H1 (cell line): ENCODE measurements around the gene PLXNA3. TPM values are rescaled to one million over a fixed set of nuclear protein-coding genes. Genes with fewer than 3 reads are reported as not detected.

Experiments
- CTCF ChIA-PET: fragments of 300-600 bp; sonication (Branson Sonifier 250); formaldehyde crosslinking; loops from one replicate; lab custom pipeline; 2021; ENCODE audit not compliant: partially characterized antibody; lab: Charles Lee
- POLR2A ChIA-PET: fragments of 300-600 bp; sonication (Branson Sonifier 250); formaldehyde crosslinking; loops from one replicate; lab custom pipeline; 2021; ENCODE audit warnings: inconsistent platforms; ENCODE audit not compliant: partially characterized antibody; lab: Charles Lee
- DNase-seq, 2 experiments: peaks; one replicate each; pipeline versions ENCODE4 v3.0.0 to v3.0.0-alpha.2; 2010 to 2022; ENCODE audit warnings: low spot score in 2 of 2, low read depth in 1 of 2, mixed read lengths in 1 of 2
- FAIRE-seq: peaks from 2 replicates; lab custom pipeline; 2011; peaks lifted over from hg19 to GRCh38; lab: Jason Lieb, UNC
- H2AFZ ChIP-seq: 2 replicates; pipeline ENCODE4 v1.8.1; 2012; ENCODE audit warnings: low read length, inconsistent platforms
- H2AK5ac ChIP-seq: 2 replicates; pipeline ENCODE4 v1.6.1; 2013; ENCODE audit warnings: low read depth, low read length
- H2BK120ac ChIP-seq: replicated peaks from 2 replicates; pipeline ENCODE3; 2013; ENCODE audit warnings: low read depth, low read length, inconsistent platforms
- H2BK12ac ChIP-seq: 2 replicates; pipeline ENCODE4 v1.6.1; 2013; ENCODE audit warnings: low read depth, low read length
- H2BK15ac ChIP-seq: 2 replicates; pipeline ENCODE4 v1.6.1; 2013; ENCODE audit warnings: low read length
- H2BK20ac ChIP-seq: 2 replicates; pipeline ENCODE4 v1.6.1; 2013; ENCODE audit warnings: low read length
- H2BK5ac ChIP-seq: 2 replicates; pipeline ENCODE4 v1.6.1; 2013; ENCODE audit warnings: low read depth, low read length
- H3K14ac ChIP-seq: 2 replicates; pipeline ENCODE4 v1.6.1; 2013; ENCODE audit warnings: inconsistent platforms; ENCODE audit not compliant: insufficient read length
- H3K18ac ChIP-seq: 2 replicates; pipeline ENCODE4 v1.6.1; 2013; ENCODE audit warnings: low read length; ENCODE audit errors: extremely low read depth
- H3K23ac ChIP-seq: 2 replicates; pipeline ENCODE4 v1.6.1; 2013; ENCODE audit warnings: inconsistent platforms; ENCODE audit not compliant: insufficient read length
- H3K23me2 ChIP-seq: 2 replicates; pipeline ENCODE4 v1.6.1; 2013; ENCODE audit warnings: low read depth, low read length
- H3K27ac ChIP-seq: 2 replicates; pipeline ENCODE4 v1.6.1; 2011; ENCODE audit warnings: low read depth, low read length, inconsistent platforms
- H3K27me3 ChIP-seq, 4 experiments: replicated peaks in 1 of 4; 1 replicate in 1 of 4; 2 replicates in 3 of 4; pipeline versions ENCODE4 v1.6.1 to v1.8.1; 2011 to 2013; ENCODE audit warnings: low read length in 3 of 4, mild to moderate bottlenecking in 3 of 4, inconsistent platforms in 2 of 4, mixed read lengths in 2 of 4, moderate library complexity in 1 of 4; ENCODE audit not compliant: control insufficient read depth in 3 of 4, insufficient read depth in 3 of 4; ENCODE audit errors: extremely low read depth in 1 of 4
- H3K36me3 ChIP-seq, 4 experiments: 2 replicates each; pipeline versions ENCODE4 v1.6.1 to v1.8.1; 2011 to 2013; ENCODE audit warnings: mild to moderate bottlenecking in 4 of 4, low read length in 3 of 4, moderate library complexity in 2 of 4, control low read depth in 1 of 4, inconsistent platforms in 1 of 4; ENCODE audit not compliant: insufficient read depth in 4 of 4, control insufficient read depth in 2 of 4
- H3K4ac ChIP-seq: replicated peaks from 2 replicates; pipeline ENCODE3; 2013; ENCODE audit warnings: low read length, low read depth, mixed read lengths, inconsistent platforms; ENCODE audit not compliant: insufficient read length
- H3K4me1 ChIP-seq, 4 experiments: replicated peaks in 1 of 4; 1 replicate in 1 of 4; 2 replicates in 3 of 4; pipeline versions ENCODE4 v1.6.1 to v1.8.1; 2011 to 2013; ENCODE audit warnings: low read length in 3 of 4, inconsistent platforms in 2 of 4, mixed read lengths in 1 of 4; ENCODE audit not compliant: insufficient read depth in 4 of 4, control insufficient read depth in 3 of 4
- H3K4me2 ChIP-seq, 2 experiments: 2 replicates each; pipeline versions ENCODE4 v1.6.1 to v1.8.1; 2011 to 2013; ENCODE audit warnings: low read depth in 2 of 2, low read length in 2 of 2, control low read depth in 1 of 2, inconsistent platforms in 1 of 2, mild to moderate bottlenecking in 1 of 2; ENCODE audit not compliant: insufficient read depth in 1 of 2
- H3K4me3 ChIP-seq, 4 experiments: fragments of 200-600, 300-600 bp in 1 of 4; sonication (generic), shearing (Covaris generic), sonication (Bioruptor Twin) in 1 of 4; 2 replicates each; pipeline versions ENCODE4 v1.5.1 to v1.8.1; 2011 to 2016; ENCODE audit warnings: low read length in 4 of 4, low read depth in 3 of 4, control low read depth in 2 of 4, inconsistent platforms in 2 of 4, mild to moderate bottlenecking in 2 of 4, mixed read lengths in 1 of 4, moderate library complexity in 1 of 4; ENCODE audit not compliant: insufficient read depth in 2 of 4; ENCODE audit errors: extremely low read depth in 1 of 4
- H3K56ac ChIP-seq: replicated peaks from 2 replicates; pipeline ENCODE3; 2013; ENCODE audit warnings: low read depth, mild to moderate bottlenecking, mixed read lengths, low read length, inconsistent platforms; ENCODE audit not compliant: insufficient read length
- H3K79me1 ChIP-seq: 2 replicates; pipeline ENCODE4 v1.6.1; 2013; ENCODE audit warnings: low read depth, low read length, control low read depth
- H3K79me2 ChIP-seq, 2 experiments: 2 replicates each; pipeline versions ENCODE4 v1.6.1 to v1.8.1; 2012 to 2013; ENCODE audit warnings: low read length in 2 of 2, mild to moderate bottlenecking in 2 of 2, inconsistent platforms in 1 of 2; ENCODE audit not compliant: insufficient read depth in 2 of 2, control insufficient read depth in 1 of 2
- H3K9ac ChIP-seq, 4 experiments: replicated peaks in 1 of 4; 1 replicate in 1 of 4; 2 replicates in 3 of 4; pipeline versions ENCODE4 v1.6.1 to v1.8.1; 2011 to 2013; ENCODE audit warnings: low read depth in 3 of 4, low read length in 3 of 4, control low read depth in 2 of 4, mild to moderate bottlenecking in 2 of 4, moderate library complexity in 2 of 4, inconsistent platforms in 1 of 4; ENCODE audit errors: extremely low read depth in 1 of 4
- H3K9me3 ChIP-seq, 2 experiments: 2 replicates each; pipeline versions ENCODE4 v1.6.1 to v1.8.1; 2012 to 2013; ENCODE audit warnings: mild to moderate bottlenecking in 2 of 2, moderate library complexity in 2 of 2, control low read depth in 1 of 2, inconsistent platforms in 1 of 2, low read depth in 1 of 2, low read length in 1 of 2, mixed read lengths in 1 of 2; ENCODE audit not compliant: insufficient read depth in 2 of 2
- H4K20me1 ChIP-seq, 2 experiments: replicated peaks in 1 of 2; 2 replicates each; pipeline versions ENCODE3 to v1.8.1; 2011 to 2013; ENCODE audit warnings: inconsistent platforms in 2 of 2, low read length in 2 of 2, mild to moderate bottlenecking in 1 of 2; ENCODE audit not compliant: insufficient read depth in 2 of 2, control insufficient read depth in 1 of 2
- H4K5ac ChIP-seq: 2 replicates; pipeline ENCODE4 v1.6.1; 2013; ENCODE audit warnings: low read length, low read depth, mixed read lengths, inconsistent platforms; ENCODE audit not compliant: insufficient read length
- H4K8ac ChIP-seq: 2 replicates; pipeline ENCODE4 v1.8.0; 2013; ENCODE audit warnings: mild to moderate bottlenecking, moderate library complexity, low read length, inconsistent platforms; ENCODE audit not compliant: insufficient read depth; ENCODE audit errors: extremely low read depth
- H4K91ac ChIP-seq: replicated peaks from 2 replicates; pipeline ENCODE3; 2013; ENCODE audit warnings: low read length, mixed read lengths, inconsistent platforms; ENCODE audit not compliant: insufficient read length
- CHD1 ChIP-seq: IDR thresholded peaks from 2 replicates; pipeline ENCODE4 v1.6.1; 2012; ENCODE audit warnings: low read depth, low read length, improper control_type of control experiment
- FOSL1 ChIP-seq: IDR thresholded peaks from 2 replicates; pipeline ENCODE4 v1.6.1; 2011; ENCODE audit warnings: mild to moderate bottlenecking, low read depth, low read length, moderate library complexity; ENCODE audit not compliant: insufficient read depth
- KDM5A ChIP-seq: fragments of 200-600 bp; IDR thresholded peaks from 2 replicates; pipeline ENCODE4 v1.7.1; 2012; ENCODE audit warnings: mild to moderate bottlenecking, low read length, inconsistent platforms, mixed read lengths
- SUZ12 ChIP-seq: fragments of 200-600 bp; sonication (generic); IDR thresholded peaks from 2 replicates; pipeline ENCODE4 v1.6.1; 2012; ENCODE audit warnings: mild to moderate bottlenecking, inconsistent platforms, low read length, moderate library complexity, mixed read lengths
- TBP ChIP-seq: IDR thresholded peaks from 2 replicates; pipeline ENCODE4 v1.6.1; 2011; ENCODE audit warnings: low read depth, low read length, improper control_type of control experiment
- WGBS, 2 experiments: shearing (Covaris generic) in 1 of 2; methylation state at CpG; one replicate each; pipeline versions ENCODE4 v1.1.6 to v1.1.7; 2013 to 2015; ENCODE audit warnings: low lambda C conversion rate in 2 of 2, mixed read lengths in 2 of 2, inconsistent platforms in 1 of 2, low coverage in 1 of 2, missing lambda C conversion rate in 1 of 2; ENCODE audit not compliant: insufficient replicate concordance in 2 of 2, insufficient coverage in 1 of 2, insufficient read length in 1 of 2; ENCODE audit errors: extremely low coverage in 1 of 2, missing lambda C conversion rate in 1 of 2; 5-methylcytosine and 5-hydroxymethylcytosine counted together
- polyA plus RNA-seq, 7 experiments: library from polyadenylated mRNA; depleted of rRNA in 3 of 7; stranded (reverse) in 5 of 7; unstranded in 2 of 7; fragments of >200 nt in 5 of 7; fragments of 200-250 nt in 2 of 7; gene quantifications; 1 replicate in 5 of 7; 2 replicates in 1 of 7; 4 replicates in 1 of 7; pipeline versions ENCODE4 v1.2.1 to v1.2.3, GENCODE V29; 2011 to 2013; ENCODE audit warnings: missing spikeins in 2 of 7, mixed read lengths in 2 of 7
- total RNA-seq: library from RNA; stranded (reverse); fragmentation: NEBNext Ultra II Directional; extraction: Animal tissue kit (Norgen Biotek cat#: 25700); gene quantifications from 2 replicates; pipeline ENCODE4 v1.2.1, GENCODE V29; 2021
- TF ChIP-seq, protein P1 (sequence below): IDR thresholded peaks from 2 replicates; pipeline ENCODE4 v1.6.1; 2012; ENCODE audit warnings: inconsistent platforms

PLXNA3 gene
- total and polyA plus RNA-seq, 2 of the 8 experiments (the other 6 are each of a cell fraction or from before 2014, with no cell fraction given), result 10.7 to 18.2 TPM

GRCh38 chrX:154469114-154469513 is 11.0 kb downstream of the PLXNA3 start:
- Histone ChIP-seq H4K8ac (no peak overlapping the region), H3K4me1 (no peaks in the 10 kb centered on the region), H4K91ac (no peak overlapping the region), H2AK5ac (no peak overlapping the region), H3K27me3 (no peaks in the 10 kb centered on the region), H4K20me1 (no peaks in the 10 kb centered on the region), H3K4me2 (no peak overlapping the region), H3K9me3 (no peaks in the 10 kb centered on the region), H3K56ac (no peak overlapping the region), H2BK120ac (no peak overlapping the region), H2BK20ac (no peak overlapping the region), H2BK5ac (no peak overlapping the region), H3K4me3 (no peak overlapping the region), H3K79me1 (no peaks in the 10 kb centered on the region), H3K9ac (no peak overlapping the region), H4K5ac (no peak overlapping the region), H2BK12ac (no peak overlapping the region), H3K36me3 (peaks cover 0 to 30% (median 5%) of the 10 kb centered on the region in 4 experiments; a peak in 5 of 8 replicates), H3K27ac (no peak overlapping the region), H3K79me2 (no peaks in the 10 kb centered on the region), H3K23ac (no peak overlapping the region), H3K18ac (no peak overlapping the region), H3K23me2 (no peaks in the 10 kb centered on the region), H2BK15ac (no peak overlapping the region), H3K14ac (no peak overlapping the region), H2AFZ (no peak overlapping the region), H3K4ac (no peak overlapping the region)
- FAIRE-seq (no peak), DNase-seq (no peak)
- 95% methylated on average over 9 of the region's 9 CpGs; no CpG with 5 or more reads in 1 of the 2 experiments for WGBS, 2 experiments
- POLR2A ChIA-PET, result interaction anchor here (1.2 kb wide), 2 partner anchors 9 kb away, joined by 3 to 4 read pairs; no protein-coding TSS in a partner anchor
- CTCF ChIA-PET, result interaction anchor here (1.1 kb wide), 1 partner anchor 9 kb away, joined by 3 read pairs; no protein-coding TSS in a partner anchor
- TF ChIP-seq, protein P1, sequence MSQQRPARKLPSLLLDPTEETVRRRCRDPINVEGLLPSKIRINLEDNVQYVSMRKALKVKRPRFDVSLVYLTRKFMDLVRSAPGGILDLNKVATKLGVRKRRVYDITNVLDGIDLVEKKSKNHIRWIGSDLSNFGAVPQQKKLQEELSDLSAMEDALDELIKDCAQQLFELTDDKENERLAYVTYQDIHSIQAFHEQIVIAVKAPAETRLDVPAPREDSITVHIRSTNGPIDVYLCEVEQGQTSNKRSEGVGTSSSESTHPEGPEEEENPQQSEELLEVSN, result no peak
- TF ChIP-seq KDM5A (no peak), SUZ12 (no peak), FOSL1 (no peak), TBP (no peak), CHD1 (no peak)
